Ishikawa (cell line): ENCODE measurements around the gene EXOC3L4.

Experiments used
- CEBPB ChIP-seq: IDR thresholded peaks from 2 replicates; pipeline ENCODE4 v1.6.1; 2012
- CREB1 ChIP-seq: IDR thresholded peaks from 2 replicates; pipeline ENCODE4 v1.6.1; 2012; ENCODE audit warnings: low read depth
- EGR1 ChIP-seq: IDR thresholded peaks from 2 replicates; pipeline ENCODE4 v1.6.1; 2012
- EP300 ChIP-seq: IDR thresholded peaks from 2 replicates; pipeline ENCODE4 v1.6.1; 2012; ENCODE audit warnings: borderline replicate concordance
- FOXM1 ChIP-seq: IDR thresholded peaks from 2 replicates; pipeline ENCODE4 v1.6.1; 2012; ENCODE audit warnings: low read depth, borderline replicate concordance
- MAX ChIP-seq: IDR thresholded peaks from 2 replicates; pipeline ENCODE4 v1.6.1; 2012
- NFIC ChIP-seq: IDR thresholded peaks from 2 replicates; pipeline ENCODE4 v1.6.1; 2012
- RAD21 ChIP-seq: IDR thresholded peaks from 2 replicates; pipeline ENCODE4 v1.6.1; 2012; ENCODE audit warnings: low read depth
- REST ChIP-seq: IDR thresholded peaks from 2 replicates; pipeline ENCODE4 v1.6.1; 2012; ENCODE audit warnings: low read depth, mild to moderate bottlenecking
- TAF1 ChIP-seq: IDR thresholded peaks from 2 replicates; pipeline ENCODE4 v1.6.1; 2012; ENCODE audit warnings: low read depth, mild to moderate bottlenecking
- TCF12 ChIP-seq: IDR thresholded peaks from 2 replicates; pipeline ENCODE4 v1.6.1; 2012; ENCODE audit warnings: low read depth
- TEAD4 ChIP-seq: IDR thresholded peaks from 2 replicates; pipeline ENCODE4 v1.6.1; 2012
- USF1 ChIP-seq: IDR thresholded peaks from 2 replicates; pipeline ENCODE4 v1.6.1; 2012
- YY1 ChIP-seq: IDR thresholded peaks from 2 replicates; pipeline ENCODE4 v1.6.1; 2012; ENCODE audit warnings: low read depth

- TF ChIP-seq TEAD4: no peak
- TF ChIP-seq EP300: no peak
- no peak for TF ChIP-seq TAF1
- no peak for TF ChIP-seq FOXM1
- no peak for TF ChIP-seq CEBPB
- TF ChIP-seq RAD21: no peak
- TF ChIP-seq TCF12: no peak
- no peak for TF ChIP-seq EGR1
- TF ChIP-seq USF1: no peak
- no peak for TF ChIP-seq REST
- TF ChIP-seq YY1: no peak
- TF ChIP-seq NFIC: no peak
- TF ChIP-seq MAX: no peak
- TF ChIP-seq CREB1: no peak
Observed at GRCh38 chr14:103136388-103137271, 42.1 kb downstream of the EXOC3L4 start.
